Gastrocnemius medialis (tissue), 4 donors: ENCODE data around the gene SARS2.
"Not testable (repeated sequence)": the region's sequence is repeated elsewhere in the genome, so short reads cannot be mapped to it uniquely, and the experiment has no call there.

Experiments
- CTCF ChIP-seq, 5 experiments: fragments of 450-650 bp in 3 of 5; fragments of 200-600 bp in 2 of 5; sonication (generic) in 2 of 5; IDR thresholded peaks in 4 of 5; conservative IDR thresholded peaks in 1 of 5; 1 replicate in 4 of 5; 2 replicates in 1 of 5; pipeline ENCODE4 v1.5.1; 2016 to 2019; ENCODE audit warnings: antibody characterized with exemption in 5 of 5, mild to moderate bottlenecking in 3 of 5, moderate library complexity in 3 of 5
- POLR2A ChIP-seq, 2 donors: fragments of 450-650 bp; IDR thresholded peaks; one replicate each; pipeline ENCODE4 v1.6.1; 2017; ENCODE audit warnings: antibody characterized with exemption in 2 of 2, mild to moderate bottlenecking in 2 of 2, moderate library complexity in 2 of 2

- TF ChIP-seq CTCF (IDR thresholded peaks at IDR 0.05 in 4 of 5, conservative IDR thresholded peaks at IDR 0.05 in 1 of 5); POLR2A (IDR thresholded peaks at IDR 0.05): not testable (repeated sequence)
These were observed 57.2 kb downstream of the SARS2 start for GRCh38 chr19:38873400-38873799.
